LNCaP clone FGC (cell line): ENCODE results near the gene MYRFL.

Experiments used
- DNase-seq: peaks from one replicate; pipeline ENCODE4 v3.0.0-alpha.2; 2011; ENCODE audit warnings: low read depth
- H3K4me3 ChIP-seq: 2 replicates; pipeline ENCODE4 v1.5.1; 2011; ENCODE audit warnings: mild to moderate bottlenecking, low read depth, low read length, control low read depth
- TF ChIP-seq, protein P1 (sequence below): IDR thresholded peaks from 2 replicates; pipeline ENCODE4 v1.5.1; 2012; ENCODE audit warnings: mild to moderate bottlenecking; ENCODE audit not compliant: control insufficient read depth, insufficient read depth; ENCODE audit errors: extremely low read depth

The MYRFL gene

DNA sequence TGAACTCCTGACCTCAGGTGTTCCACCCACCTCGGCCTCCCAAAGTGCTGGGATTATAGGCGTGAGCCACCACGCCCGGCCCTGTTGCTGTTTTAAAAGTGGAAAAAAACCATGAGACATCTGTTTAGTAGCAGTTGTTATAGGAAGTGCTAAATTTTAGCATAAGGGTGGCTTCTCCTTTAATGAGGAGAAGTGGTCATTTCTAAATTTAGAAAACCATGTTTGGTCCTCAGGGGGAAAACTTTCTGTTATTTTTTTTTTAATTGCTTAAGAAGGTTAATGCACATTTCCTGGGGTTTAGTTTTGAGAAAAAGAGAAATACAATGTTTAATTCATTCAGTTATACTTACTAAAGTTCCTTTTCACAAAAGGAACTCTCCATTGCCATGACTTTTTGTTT lies 102.1 kb downstream of the MYRFL start:
- TF ChIP-seq, protein P1, sequence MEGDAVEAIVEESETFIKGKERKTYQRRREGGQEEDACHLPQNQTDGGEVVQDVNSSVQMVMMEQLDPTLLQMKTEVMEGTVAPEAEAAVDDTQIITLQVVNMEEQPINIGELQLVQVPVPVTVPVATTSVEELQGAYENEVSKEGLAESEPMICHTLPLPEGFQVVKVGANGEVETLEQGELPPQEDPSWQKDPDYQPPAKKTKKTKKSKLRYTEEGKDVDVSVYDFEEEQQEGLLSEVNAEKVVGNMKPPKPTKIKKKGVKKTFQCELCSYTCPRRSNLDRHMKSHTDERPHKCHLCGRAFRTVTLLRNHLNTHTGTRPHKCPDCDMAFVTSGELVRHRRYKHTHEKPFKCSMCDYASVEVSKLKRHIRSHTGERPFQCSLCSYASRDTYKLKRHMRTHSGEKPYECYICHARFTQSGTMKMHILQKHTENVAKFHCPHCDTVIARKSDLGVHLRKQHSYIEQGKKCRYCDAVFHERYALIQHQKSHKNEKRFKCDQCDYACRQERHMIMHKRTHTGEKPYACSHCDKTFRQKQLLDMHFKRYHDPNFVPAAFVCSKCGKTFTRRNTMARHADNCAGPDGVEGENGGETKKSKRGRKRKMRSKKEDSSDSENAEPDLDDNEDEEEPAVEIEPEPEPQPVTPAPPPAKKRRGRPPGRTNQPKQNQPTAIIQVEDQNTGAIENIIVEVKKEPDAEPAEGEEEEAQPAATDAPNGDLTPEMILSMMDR = no peak
- no peak overlapping the region for H3K4me3 ChIP-seq
- no peak for DNase-seq

DNA sequence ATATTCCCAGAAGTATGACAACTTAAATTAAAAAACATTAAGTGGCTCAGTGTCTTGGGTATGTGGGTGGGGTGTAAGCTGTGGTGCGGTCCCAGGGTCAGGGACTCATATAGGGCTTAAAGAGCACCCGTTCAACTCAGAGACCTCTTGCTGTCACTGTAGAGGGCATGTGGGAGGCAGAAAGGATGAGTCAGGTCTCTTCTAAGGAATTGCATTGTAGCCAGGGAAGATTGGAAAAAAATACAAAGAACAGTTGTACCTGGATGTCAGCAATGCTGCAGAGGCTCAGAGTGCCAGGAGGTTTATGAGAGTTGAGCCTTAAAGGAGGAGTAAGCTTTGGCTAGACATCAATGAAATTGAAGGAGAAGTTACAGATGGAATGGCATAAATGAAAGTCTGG lies 104.1 kb downstream of the MYRFL start:
- no peak for DNase-seq
- no peak overlapping the region for H3K4me3 ChIP-seq
- TF ChIP-seq, protein P1 = no peak

DNA sequence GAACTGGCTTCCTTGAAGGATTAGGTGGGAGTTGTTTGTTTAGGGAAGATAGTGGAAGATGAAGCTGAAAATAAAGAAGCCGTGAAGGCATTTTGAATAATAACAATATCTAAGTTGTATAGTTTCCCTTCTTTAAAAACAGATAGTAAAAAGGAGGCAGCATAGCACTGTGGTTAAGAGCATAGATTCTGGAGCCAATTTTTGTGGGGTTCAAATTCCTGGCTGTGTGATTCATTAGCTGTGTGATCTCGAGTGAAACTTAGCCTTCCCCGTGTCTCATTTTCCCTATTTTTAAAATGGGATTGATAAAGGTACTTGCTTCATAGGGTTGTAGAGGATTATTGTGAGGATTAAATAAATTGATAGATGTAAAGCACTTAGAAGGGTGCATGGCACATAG lies 104.5 kb downstream of the MYRFL start:
- no peak overlapping the region for H3K4me3 ChIP-seq
- no peak for DNase-seq
- TF ChIP-seq, protein P1 = no peak

DNA sequence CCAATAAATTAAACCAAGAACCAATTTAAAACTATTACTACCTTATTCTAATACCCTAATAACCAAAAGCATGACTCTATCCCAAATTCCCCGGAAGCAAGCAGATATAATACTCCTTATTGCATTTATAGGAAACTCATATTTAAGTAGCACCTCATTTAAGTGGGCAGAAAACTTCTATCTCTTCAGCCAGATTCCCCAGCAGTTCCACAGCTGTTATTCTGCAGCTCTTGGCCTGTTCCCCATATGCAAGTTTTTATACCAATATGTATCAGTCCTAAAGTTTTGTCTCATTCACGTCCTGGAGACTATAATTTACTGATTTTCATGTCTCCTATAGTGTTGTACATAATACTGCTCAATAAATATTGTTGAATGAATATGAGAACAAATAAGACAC lies 106.5 kb downstream of the MYRFL start:
- no peak for DNase-seq
- H3K4me3 ChIP-seq = no peak overlapping the region
- TF ChIP-seq, protein P1 = no peak

DNA sequence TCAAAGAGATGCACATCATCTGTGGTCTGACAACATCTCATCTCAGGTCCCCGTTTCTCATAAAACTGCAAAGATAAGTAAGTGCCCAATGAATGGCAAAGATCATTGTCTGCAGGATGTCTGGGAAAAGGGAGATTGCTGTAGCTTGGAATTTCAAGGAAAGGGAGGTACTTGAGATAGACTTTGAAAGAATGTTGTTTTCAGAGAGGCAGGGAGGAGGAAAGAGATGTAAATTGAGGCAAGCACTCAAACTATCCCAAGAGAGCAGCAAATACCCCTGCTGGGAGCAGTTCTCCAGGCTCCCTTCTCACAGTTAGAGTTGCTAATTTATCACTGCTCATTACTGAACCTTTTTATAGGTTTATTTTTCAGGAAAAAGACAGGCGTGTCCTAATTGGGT lies 107.1 kb downstream of the MYRFL start:
- DNase-seq = no peak
- TF ChIP-seq, protein P1 = no peak
- no peak overlapping the region for H3K4me3 ChIP-seq

DNA sequence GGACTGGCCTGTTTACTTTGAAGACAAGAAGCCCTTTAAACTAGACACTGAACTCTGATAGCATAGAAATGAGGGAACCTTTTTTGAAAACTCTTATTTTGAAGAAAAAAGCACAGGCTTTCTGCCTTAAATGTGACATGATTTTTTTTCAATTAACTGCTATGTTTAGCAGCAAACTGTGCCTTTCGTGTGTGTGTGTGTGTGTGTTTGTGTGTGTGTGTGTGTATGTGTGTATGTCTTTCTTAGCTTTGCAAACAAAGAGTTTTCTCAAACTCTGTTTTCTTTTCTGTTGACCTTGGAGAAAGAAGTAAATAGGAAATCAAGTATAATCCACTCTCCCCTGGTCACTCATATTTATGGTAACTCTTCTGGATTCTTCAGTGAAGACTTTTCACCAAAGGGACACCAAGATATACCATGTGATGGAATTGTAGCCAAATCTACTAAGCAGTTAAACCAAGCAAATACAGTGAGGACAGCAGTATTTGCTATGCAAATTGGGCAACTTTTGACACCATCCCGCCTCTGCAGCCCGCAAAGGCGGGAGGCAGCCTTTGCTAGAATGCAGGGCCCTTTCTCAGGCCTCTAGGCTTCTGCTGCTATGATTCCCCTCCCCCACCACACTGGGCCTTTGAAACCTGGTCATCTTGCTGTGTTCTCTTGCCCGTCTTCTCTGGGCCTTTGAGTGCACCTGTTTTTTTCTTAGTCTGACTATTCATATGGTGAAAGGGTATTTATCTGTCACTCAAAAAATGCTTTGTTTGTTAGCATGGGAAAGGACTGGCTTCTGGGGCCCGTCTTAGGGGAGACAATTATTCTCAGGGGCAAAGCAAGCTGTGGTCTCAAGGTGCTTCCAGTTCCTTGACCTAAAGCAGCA lies 107.9 kb downstream of the MYRFL start:
- TF ChIP-seq, protein P1 = no peak
- peak; percentile 22 for DNase-seq
- no peak overlapping the region for H3K4me3 ChIP-seq

DNA sequence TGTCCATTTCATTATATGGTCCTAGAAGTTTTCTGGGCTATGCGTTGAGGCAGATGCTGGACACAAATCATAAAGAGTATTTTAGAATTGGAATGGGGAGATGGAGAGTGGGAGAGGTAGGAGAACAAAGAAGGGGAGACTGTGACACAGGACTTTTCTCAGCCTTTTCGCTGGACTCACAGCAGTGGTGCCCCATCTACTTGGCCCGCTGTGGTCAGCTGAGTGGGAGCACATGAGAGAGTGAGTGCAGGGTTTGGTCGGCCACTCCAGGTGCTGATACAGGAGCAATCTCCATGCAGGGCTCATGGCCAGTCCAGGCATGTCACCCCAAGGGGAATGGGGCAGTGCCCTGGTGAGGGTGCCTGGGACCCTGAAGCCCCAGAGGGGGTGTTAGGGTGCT lies 109.0 kb downstream of the MYRFL start:
- H3K4me3 ChIP-seq = no peak overlapping the region
- no peak for DNase-seq
- TF ChIP-seq, protein P1 = no peak
